ENCODE measurements around the gene FOXQ1. TPM values are rescaled to one million over a fixed set of nuclear protein-coding genes. Genes with fewer than 3 reads are reported as not detected.

The FOXQ1 gene
- total and polyA plus RNA-seq, 2 of the 13 experiments (the other 11 are each of a cell fraction or from before 2014, with no cell fraction given), result 35.2 to 39.8 TPM

- TF ChIP-seq, protein P1, sequence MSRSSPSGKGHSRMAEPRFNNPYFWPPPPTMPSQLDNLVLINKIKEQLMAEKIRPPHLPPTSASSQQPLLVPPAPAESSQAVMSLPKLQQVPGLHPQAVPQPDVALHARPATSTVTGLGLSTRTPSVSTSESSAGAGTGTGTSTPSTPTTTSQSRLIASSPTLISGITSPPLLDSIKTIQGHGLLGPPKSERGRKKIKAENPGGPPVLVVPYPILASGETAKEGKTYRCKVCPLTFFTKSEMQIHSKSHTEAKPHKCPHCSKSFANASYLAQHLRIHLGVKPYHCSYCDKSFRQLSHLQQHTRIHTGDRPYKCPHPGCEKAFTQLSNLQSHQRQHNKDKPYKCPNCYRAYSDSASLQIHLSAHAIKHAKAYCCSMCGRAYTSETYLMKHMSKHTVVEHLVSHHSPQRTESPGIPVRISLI (CRISPR knock-in tag; IDR thresholded peaks at IDR 0.05; ENCODE audit: borderline replicate concordance), result no peak
Observed at GRCh38 chr6:1313384-1313766, 1.5 kb downstream of the FOXQ1 start (continued).

- TSS peak; percentile 52 for BruUV-seq (replicated peaks)
- Histone ChIP-seq H3K4me1 (ENCODE audit: insufficient read depth, low read length) (peaks cover 50% of the 10 kb centered on the region), H3K9ac (ENCODE audit: insufficient read depth, low read depth, low read length) (peak overlapping the region; percentile 86), H3K79me2 (ENCODE audit: insufficient read depth, low read length) (peaks cover 37% of the 10 kb centered on the region), H3K4me2 (ENCODE audit: low read depth, low read length) (peak overlapping the region; percentile 98), H3K9me3 (ENCODE audit: low read length) (no peaks in the 10 kb centered on the region), H3K27ac (ENCODE audit: extremely low read length, insufficient read depth, low read length) (peak overlapping the region; percentile 90), H3K27me3 (ENCODE audit: control insufficient read depth in 1 of 2, insufficient read depth in 2 of 2, low read length in 2 of 2) (no peaks in the 10 kb centered on the region; a peak in 1 of 5 replicates), H2AFZ (ENCODE audit: low read length) (no peak overlapping the region), H3K36me3 (replicated peaks in 1 of 2; ENCODE audit: control insufficient read depth in 1 of 2, insufficient read depth in 2 of 2, low read length in 2 of 2) (no peaks in the 10 kb centered on the region), H3K4me3 (replicated peaks in 1 of 3; ENCODE audit: insufficient read depth in 1 of 3, low read depth in 2 of 3, low read length in 3 of 3) (peak overlapping the region; percentile 89 to 98 (median 98)), H4K20me1 (ENCODE audit: insufficient read depth, low read length) (peaks cover 15% of the 10 kb centered on the region)
- CTCF ChIA-PET (ENCODE audit: low intra/inter-chr PET ratio, low total read pairs), result interaction anchor here (1.0 to 3.6 kb wide), 3 partner anchors 22 to 85 kb away, joined by 3 to 22 read pairs (median 15); no protein-coding TSS in a partner anchor
- WGBS (ENCODE audit: low lambda C conversion rate), result 1% methylated on average over 31 of the region's 45 CpGs
- ATAC-seq (peak; percentile 18), DNase-seq (ENCODE audit: low spot score) (peak; percentile 62), FAIRE-seq (no peak)
- POLR2A ChIA-PET, result interaction anchor here (1.1 to 12.0 kb wide), 8 partner anchors 12 to 413 kb away, joined by 3 to 900 read pairs (median 210); no protein-coding TSS in a partner anchor
- in situ Hi-C loops (cut with HindIII; ENCODE audit: extremely low pct_ligation_motif_present, low pct_unique_long_range_greater_than_20kb), result loop anchor here (5.0 kb wide), 2 partner anchors 47 to 257 kb away; no protein-coding TSS in a partner anchor
- intact Hi-C loops (cut with micrococcal nuclease; ENCODE audit: unreplicated experiment), result loop anchor here (5.0 kb wide), 2 partner anchors 132 to 182 kb away; no protein-coding TSS in a partner anchor
- TF ChIP-seq BRCA1 (CRISPR knock-in tag; IDR thresholded peaks at IDR 0.05) (0 out of 2 replicates have a peak, but pooled peaks have one; percentile 49), MATR3 (CRISPR knock-in tag; IDR thresholded peaks at IDR 0.05) (no peak), SIN3B (IDR thresholded peaks at IDR 0.05; ENCODE audit: low read length) (0 out of 2 replicates have a peak, but pooled peaks have one; percentile 25), FOXJ3 (CRISPR knock-in tag; IDR thresholded peaks at IDR 0.05; ENCODE audit: borderline replicate concordance) (0 out of 2 replicates have a peak, but pooled peaks have one; percentile 17), ZFX (CRISPR knock-in tag; IDR thresholded peaks at IDR 0.05; ENCODE audit: low read depth) (peak; percentile 78), ETV5 (CRISPR knock-in tag; IDR thresholded peaks at IDR 0.05; ENCODE audit: borderline replicate concordance) (peak; percentile 26; the same call in 1 of the 2 replicates), MEIS2 (CRISPR knock-in tag; IDR thresholded peaks at IDR 0.05) (peak; percentile 72; the same call in 1 of the 2 replicates), NFIC (IDR thresholded peaks at IDR 0.05; ENCODE audit: low read length) (peak; percentile 34; the same call in 1 of the 2 replicates), ISL2 (CRISPR knock-in tag; IDR thresholded peaks at IDR 0.05) (peak; percentile 61), ZNF605 (CRISPR knock-in tag; IDR thresholded peaks at IDR 0.05) (no peak), ZFP36L2 (CRISPR knock-in tag; IDR thresholded peaks at IDR 0.05) (no peak), ZNF382 (CRISPR knock-in tag; IDR thresholded peaks at IDR 0.05; ENCODE audit: borderline replicate concordance) (no peak), ZNF674 (CRISPR knock-in tag; IDR thresholded peaks at IDR 0.05; ENCODE audit: low read depth) (no peak), SIX1 (CRISPR knock-in tag; IDR thresholded peaks at IDR 0.05; ENCODE audit: borderline replicate concordance) (0 out of 2 replicates have a peak, but pooled peaks have one; percentile 19), SRSF1 (optimal IDR thresholded peaks at IDR 0.05; ENCODE audit: low read depth, low read length) (peak; percentile 56), FOXP4 (CRISPR knock-in tag; IDR thresholded peaks at IDR 0.05) (0 out of 2 replicates have a peak, but pooled peaks have one; percentile 20), ZNF768 (CRISPR knock-in tag; IDR thresholded peaks at IDR 0.05) (peak; percentile 71; the same call in 1 of the 2 replicates), NAIF1 (CRISPR knock-in tag; IDR thresholded peaks at IDR 0.05; ENCODE audit: borderline replicate concordance) (0 out of 2 replicates have a peak, but pooled peaks have one; percentile 27)
Observed at GRCh38 chr6:1313767-1314503, 2.0 kb downstream of the FOXQ1 start.
